ENCODE data around the gene STPG2.

The STPG2 gene

DNA sequence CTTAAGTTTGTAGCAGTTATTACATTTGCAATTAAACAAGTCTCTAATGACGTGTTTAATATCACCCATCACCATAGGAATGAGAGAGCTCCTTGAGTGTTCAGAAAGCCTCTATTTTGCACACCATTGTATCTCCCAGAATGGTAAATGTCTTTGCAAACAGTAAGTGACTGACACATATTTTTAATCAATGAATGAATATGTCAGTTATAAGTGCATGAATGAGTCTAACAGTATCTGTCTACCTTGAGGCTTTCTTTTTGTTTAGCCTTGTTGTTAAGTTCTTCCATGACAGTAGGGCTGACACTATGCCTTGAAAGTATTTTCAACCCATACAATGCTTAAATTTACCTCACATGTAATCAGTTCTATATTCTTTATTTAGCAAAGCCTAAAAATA, 292.2 kb downstream of the STPG2 start:
- peaks cover 21% of the 10 kb centered on the region for H3K9me3 Mint-ChIP-seq
- H3K27me3 Mint-ChIP-seq: no peaks in the 10 kb centered on the region
- H3K4me3 Mint-ChIP-seq: no peak overlapping the region
- no peaks in the 10 kb centered on the region for H3K36me3 Mint-ChIP-seq (ENCODE audit: low read depth)
- H3K4me1 Mint-ChIP-seq (ENCODE audit: low read depth): no peaks in the 10 kb centered on the region
- H3K27ac Mint-ChIP-seq: no peak overlapping the region

DNA sequence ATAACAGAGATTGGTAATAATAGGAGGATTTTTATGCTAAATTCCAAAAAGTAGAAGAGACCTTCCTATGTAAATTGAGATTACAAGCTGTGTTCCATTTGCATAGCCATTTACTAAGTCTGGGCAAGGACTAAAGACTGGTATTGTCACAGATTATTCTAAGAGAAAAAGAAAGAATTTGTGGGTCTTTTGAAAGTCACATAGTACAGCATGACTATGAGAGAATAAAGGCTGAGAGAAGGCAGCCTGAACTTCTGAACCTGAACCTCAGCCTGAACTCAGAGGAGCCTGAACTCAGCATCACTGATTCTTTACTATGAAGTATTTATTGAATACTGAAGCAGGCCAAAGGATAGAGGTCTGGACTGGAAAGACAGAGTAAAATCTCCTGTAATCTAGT, 297.5 kb downstream of the STPG2 start:
- no peak overlapping the region for H3K4me3 Mint-ChIP-seq
- no peaks in the 10 kb centered on the region for H3K4me1 Mint-ChIP-seq (ENCODE audit: low read depth)
- H3K27ac Mint-ChIP-seq: no peak overlapping the region
- H3K27me3 Mint-ChIP-seq: no peaks in the 10 kb centered on the region
- no peaks in the 10 kb centered on the region for H3K36me3 Mint-ChIP-seq (ENCODE audit: low read depth)
- peaks cover 8% of the 10 kb centered on the region for H3K9me3 Mint-ChIP-seq

DNA sequence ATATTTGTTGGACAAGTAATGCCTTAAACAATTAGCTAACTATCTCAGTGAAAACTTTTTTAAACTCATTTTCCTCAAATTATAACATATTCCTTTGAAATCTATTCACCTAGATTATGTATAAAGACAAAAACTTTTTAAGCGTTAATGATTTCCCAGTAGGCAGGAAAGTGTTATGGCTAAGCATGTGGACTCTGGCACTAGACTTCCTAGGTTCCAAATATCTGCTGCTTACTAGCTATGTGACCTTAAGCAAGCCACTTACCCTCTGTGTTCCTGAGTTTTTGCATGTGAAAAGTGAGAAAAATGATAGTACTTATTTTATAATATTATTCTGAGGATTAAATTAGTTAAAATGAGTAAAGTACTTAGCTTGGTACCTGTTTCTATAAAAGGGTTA, 301.8 kb downstream of the STPG2 start:
- Mint-ChIP-seq H3K36me3 (ENCODE audit: low read depth) (no peaks in the 10 kb centered on the region), H3K9me3 (peaks cover 3% of the 10 kb centered on the region), H3K4me1 (ENCODE audit: low read depth) (no peaks in the 10 kb centered on the region), H3K4me3 (no peak overlapping the region), H3K27ac (no peak overlapping the region), H3K27me3 (no peaks in the 10 kb centered on the region)

DNA sequence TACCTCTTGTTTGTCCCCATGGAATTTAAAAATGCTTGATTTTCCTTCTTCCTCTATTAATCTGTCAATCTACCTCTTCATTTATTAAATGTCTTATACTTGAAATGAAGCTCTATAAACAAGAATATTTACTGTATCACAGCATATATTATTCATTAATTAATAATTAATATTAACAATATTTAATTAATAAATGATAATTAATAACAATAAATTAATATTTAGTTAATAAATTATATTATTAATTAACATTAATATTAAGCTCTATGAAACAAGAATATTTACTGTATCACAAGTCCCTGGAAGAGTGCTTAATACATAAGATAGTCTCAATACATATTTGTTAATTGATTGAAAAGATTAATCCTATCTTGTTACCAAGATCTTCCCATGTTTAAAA, 306.6 kb downstream of the STPG2 start:
- no peak overlapping the region for H3K27ac Mint-ChIP-seq
- H3K4me1 Mint-ChIP-seq (ENCODE audit: low read depth): no peaks in the 10 kb centered on the region
- H3K36me3 Mint-ChIP-seq (ENCODE audit: low read depth): no peaks in the 10 kb centered on the region
- H3K4me3 Mint-ChIP-seq: no peak overlapping the region
- H3K27me3 Mint-ChIP-seq: no peaks in the 10 kb centered on the region
- H3K9me3 Mint-ChIP-seq: peaks cover under 1% of the 10 kb centered on the region

DNA sequence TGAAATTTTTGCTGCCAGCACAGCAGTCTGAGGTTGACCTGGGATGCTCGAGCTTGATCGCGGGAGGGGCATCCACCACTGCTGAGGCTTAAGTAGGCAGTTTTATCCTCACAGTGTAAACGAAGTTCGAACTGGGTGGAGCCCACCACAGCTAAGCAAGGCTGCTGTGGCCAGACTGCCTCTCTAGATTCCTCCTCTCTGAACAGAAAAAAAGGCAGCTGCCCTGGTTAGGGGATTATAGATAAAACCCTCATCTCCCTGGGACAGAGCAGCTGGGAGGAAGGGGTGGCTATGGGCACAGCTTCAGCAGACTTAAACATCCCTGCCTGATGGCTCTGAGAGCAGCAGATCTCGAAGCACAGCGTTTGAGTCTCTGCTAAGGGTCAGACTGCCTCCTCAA, 314.6 kb downstream of the STPG2 start:
- H3K27me3 Mint-ChIP-seq: no peaks in the 10 kb centered on the region
- H3K36me3 Mint-ChIP-seq (ENCODE audit: low read depth): no peaks in the 10 kb centered on the region
- H3K4me3 Mint-ChIP-seq: no peak overlapping the region
- H3K9me3 Mint-ChIP-seq: peaks cover 6% of the 10 kb centered on the region
- H3K27ac Mint-ChIP-seq: no peak overlapping the region
- no peaks in the 10 kb centered on the region for H3K4me1 Mint-ChIP-seq (ENCODE audit: low read depth)

DNA sequence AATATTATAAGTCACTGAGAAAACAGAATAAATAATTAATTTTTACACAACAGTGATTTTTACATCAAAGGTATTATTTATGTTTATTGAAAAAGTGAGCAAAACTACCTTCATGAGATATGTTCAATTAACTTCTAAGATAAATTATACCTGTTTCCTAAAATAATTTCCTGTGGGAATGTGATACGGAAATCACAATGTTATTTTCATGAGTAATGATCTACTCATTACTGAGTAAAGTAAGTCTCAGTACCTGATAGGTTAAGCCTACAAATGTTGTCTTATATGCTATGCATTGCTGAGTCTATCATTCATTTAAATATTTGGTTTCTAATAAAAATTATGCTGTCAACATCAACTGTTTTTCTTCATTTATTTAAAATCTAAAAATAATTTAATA, 324.0 kb downstream of the STPG2 start:
- Mint-ChIP-seq H3K9me3 (no peaks in the 10 kb centered on the region), H3K27me3 (no peaks in the 10 kb centered on the region), H3K27ac (no peak overlapping the region), H3K36me3 (ENCODE audit: low read depth) (no peaks in the 10 kb centered on the region), H3K4me3 (no peak overlapping the region), H3K4me1 (ENCODE audit: low read depth) (no peaks in the 10 kb centered on the region)

DNA sequence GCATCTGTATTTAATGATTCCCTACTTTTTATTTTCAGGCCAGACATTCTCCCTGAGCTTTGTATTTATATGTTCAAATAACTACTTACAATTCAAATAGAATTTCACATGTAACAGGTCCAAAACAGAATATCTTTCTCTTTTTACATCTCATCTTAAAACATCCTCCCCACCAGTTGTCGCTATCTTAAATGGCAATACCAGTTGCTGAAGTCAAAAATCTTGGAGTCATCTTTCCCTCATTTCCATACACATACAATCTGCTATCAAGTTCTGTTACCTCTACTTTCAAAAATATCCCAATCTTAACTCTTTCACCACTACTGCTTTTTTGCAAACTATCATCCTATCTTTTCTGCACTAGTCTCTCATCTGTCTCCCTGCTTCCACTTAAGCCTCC, 330.5 kb downstream of the STPG2 start:
- Mint-ChIP-seq H3K27me3 (no peaks in the 10 kb centered on the region), H3K4me1 (ENCODE audit: low read depth) (no peaks in the 10 kb centered on the region), H3K4me3 (no peak overlapping the region), H3K9me3 (no peaks in the 10 kb centered on the region), H3K27ac (no peak overlapping the region), H3K36me3 (ENCODE audit: low read depth) (no peaks in the 10 kb centered on the region)

DNA sequence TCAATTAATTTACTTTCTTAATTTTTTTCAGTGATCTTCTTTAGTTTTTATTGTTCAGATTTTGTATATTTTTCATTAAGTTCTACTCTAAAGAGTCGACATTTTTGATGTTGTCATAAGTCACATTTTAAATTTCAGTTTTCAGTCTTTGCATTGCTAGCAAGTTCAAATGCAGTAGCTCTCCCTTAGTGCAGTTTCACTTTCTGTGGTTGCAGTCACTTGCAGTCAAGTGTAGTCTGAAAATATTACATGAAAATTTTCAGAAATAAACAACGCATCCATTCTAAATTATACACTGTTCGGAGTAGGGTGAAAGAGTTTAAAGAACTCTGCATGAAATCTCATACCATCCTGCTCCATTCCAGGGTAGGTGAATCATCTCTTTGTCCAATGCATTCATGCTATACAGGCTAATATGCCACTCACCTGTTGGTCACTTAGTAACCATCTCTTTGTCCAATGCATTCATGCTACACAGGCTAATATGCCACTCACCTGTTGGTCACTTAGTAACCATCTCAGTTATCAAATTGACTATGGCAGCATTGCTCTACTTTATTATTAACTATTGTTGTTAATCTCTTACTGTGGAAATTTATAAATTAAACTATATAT, 356.9 kb downstream of the STPG2 start:
- H3K27ac Mint-ChIP-seq: no peak overlapping the region
- H3K4me1 Mint-ChIP-seq (ENCODE audit: low read depth): no peaks in the 10 kb centered on the region
- no peaks in the 10 kb centered on the region for H3K27me3 Mint-ChIP-seq
- H3K4me3 Mint-ChIP-seq: no peak overlapping the region
- peaks cover 12% of the 10 kb centered on the region for H3K9me3 Mint-ChIP-seq
- no peaks in the 10 kb centered on the region for H3K36me3 Mint-ChIP-seq (ENCODE audit: low read depth)

DNA sequence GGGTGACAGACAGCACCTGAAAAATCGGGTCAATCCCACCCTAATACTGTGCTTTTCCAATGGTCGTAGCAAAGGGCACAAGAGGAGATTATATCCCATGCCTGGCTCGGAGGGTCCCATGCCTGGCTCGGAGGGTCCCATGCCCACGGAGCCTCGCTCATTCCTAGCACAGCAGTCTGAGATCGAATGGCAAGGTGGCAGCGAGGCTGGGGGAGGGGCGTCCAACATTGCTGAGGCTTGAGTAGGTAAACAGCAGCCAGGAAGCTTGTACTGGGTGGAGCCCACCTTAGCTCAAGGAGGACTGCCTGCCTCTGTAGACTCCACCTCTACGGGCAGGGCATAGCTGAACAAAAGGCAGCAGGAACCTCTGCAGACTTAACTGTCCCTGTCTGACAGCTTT, 365.1 kb downstream of the STPG2 start:
- no peaks in the 10 kb centered on the region for H3K4me1 Mint-ChIP-seq (ENCODE audit: low read depth)
- H3K4me3 Mint-ChIP-seq: no peak overlapping the region
- H3K27me3 Mint-ChIP-seq: no peaks in the 10 kb centered on the region
- no peaks in the 10 kb centered on the region for H3K36me3 Mint-ChIP-seq (ENCODE audit: low read depth)
- no peak overlapping the region for H3K27ac Mint-ChIP-seq
- peaks cover 14% of the 10 kb centered on the region for H3K9me3 Mint-ChIP-seq

DNA sequence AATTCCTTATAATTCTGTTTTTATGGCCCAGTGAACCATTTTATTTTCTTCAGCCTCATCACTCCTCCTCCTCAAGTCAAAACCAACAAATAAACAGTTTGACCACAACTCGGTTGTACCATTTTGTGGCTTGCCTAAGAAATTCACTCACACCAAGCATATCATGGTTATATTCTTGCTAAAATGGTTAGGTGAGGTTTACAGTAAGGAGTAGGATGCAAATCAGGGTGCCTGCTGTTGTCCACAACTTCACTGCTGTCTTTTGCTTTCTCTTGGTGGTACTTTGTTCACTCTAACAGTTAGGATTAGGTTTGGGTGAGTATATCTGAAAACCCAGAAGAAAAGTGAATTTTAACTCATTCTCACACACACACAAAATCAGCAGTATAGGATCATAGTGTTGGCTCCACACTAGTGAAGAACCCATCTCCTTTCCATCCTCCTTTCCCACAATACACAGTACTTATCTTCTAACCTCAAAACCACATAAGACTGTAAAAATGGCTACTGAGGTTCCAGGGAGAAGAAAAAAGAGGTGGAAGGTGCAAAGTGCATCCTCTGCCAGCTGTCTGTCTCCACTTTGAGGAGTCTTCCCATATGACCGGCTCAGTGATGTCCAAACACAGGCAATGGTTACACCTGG, 368.8 kb downstream of the STPG2 start:
- Mint-ChIP-seq H3K9me3 (peaks cover 14% of the 10 kb centered on the region), H3K4me3 (no peak overlapping the region), H3K36me3 (ENCODE audit: low read depth) (no peaks in the 10 kb centered on the region), H3K27me3 (no peaks in the 10 kb centered on the region), H3K4me1 (ENCODE audit: low read depth) (no peaks in the 10 kb centered on the region), H3K27ac (no peak overlapping the region)

DNA sequence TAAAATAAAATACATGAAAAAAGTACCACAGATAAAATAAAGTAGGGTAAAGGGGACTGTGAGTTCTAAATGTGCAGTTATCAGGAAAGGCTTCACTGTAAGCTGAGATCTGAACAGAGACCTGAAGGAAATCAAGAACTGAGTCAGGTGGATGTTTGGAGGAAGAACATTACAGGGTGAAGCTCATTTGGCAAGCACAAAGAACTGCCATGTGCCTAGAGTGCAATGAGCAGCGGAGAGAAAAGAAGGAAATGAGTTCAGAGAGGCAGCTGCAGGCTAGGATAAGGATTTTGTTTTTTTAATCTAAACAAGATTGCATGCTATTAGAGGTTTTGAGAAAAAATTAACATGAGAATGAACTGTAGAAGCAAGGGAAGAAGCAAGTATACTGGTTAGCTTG, 373.1 kb downstream of the STPG2 start:
- H3K9me3 Mint-ChIP-seq: peaks cover 3% of the 10 kb centered on the region
- no peaks in the 10 kb centered on the region for H3K4me1 Mint-ChIP-seq (ENCODE audit: low read depth)
- no peak overlapping the region for H3K27ac Mint-ChIP-seq
- no peak overlapping the region for H3K4me3 Mint-ChIP-seq
- no peaks in the 10 kb centered on the region for H3K36me3 Mint-ChIP-seq (ENCODE audit: low read depth)
- no peaks in the 10 kb centered on the region for H3K27me3 Mint-ChIP-seq

DNA sequence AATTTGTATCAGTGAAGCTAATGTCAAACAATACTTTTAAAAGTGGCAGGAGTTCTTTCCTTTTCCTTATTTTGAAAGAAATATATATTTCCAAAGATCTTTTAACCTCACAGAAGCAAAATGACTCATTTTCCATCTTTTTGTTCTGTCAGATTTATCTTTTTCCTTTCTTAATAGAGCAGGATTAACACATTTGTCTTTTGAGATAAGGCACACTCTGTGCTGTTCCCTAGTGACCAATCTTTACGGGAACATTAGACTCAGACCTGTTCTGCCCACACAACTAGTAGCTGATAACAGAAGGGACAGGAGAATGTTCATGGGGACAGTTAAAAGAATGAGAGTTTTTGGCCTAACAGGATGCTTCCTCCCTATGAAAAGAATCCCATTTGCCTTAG, 381.2 kb downstream of the STPG2 start:
- Mint-ChIP-seq H3K9me3 (no peaks in the 10 kb centered on the region), H3K36me3 (ENCODE audit: low read depth) (no peaks in the 10 kb centered on the region), H3K27me3 (no peaks in the 10 kb centered on the region), H3K4me1 (ENCODE audit: low read depth) (no peaks in the 10 kb centered on the region), H3K27ac (no peak overlapping the region), H3K4me3 (no peak overlapping the region)

DNA sequence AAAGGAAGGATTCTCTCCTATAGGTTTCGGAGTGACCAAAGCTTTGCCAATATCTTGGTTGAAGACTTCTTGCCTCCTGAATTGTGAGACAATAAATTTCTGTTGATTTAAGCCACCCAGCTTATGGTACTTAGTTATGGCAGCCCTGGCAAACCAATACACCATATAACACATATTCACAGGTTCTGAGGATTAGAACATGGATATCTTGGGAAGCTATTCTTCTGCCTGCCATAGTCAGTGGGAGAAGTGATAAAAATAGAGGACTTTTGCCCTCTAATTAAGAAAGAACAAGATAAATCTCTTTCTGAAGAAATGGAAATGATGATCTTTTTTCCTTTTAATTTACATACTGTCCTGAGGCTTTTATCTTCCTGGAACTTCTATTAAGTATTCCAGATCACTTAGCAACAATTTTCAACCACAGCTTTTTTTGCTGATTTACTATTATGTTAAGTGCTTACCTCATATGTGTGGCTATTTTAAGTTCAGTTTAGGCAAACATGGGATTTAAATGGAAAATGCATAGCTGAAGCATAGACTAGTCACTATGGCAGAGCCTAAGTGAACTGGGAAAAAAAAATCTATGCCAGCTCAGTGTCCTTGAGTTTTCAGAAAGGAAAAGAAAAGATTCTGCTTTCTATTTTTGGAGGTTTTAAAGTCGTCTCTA, 381.7 kb downstream of the STPG2 start:
- Mint-ChIP-seq H3K9me3 (peaks cover 4% of the 10 kb centered on the region), H3K36me3 (ENCODE audit: low read depth) (no peaks in the 10 kb centered on the region), H3K4me3 (no peak overlapping the region), H3K4me1 (ENCODE audit: low read depth) (no peaks in the 10 kb centered on the region), H3K27me3 (no peaks in the 10 kb centered on the region), H3K27ac (no peak overlapping the region)

DNA sequence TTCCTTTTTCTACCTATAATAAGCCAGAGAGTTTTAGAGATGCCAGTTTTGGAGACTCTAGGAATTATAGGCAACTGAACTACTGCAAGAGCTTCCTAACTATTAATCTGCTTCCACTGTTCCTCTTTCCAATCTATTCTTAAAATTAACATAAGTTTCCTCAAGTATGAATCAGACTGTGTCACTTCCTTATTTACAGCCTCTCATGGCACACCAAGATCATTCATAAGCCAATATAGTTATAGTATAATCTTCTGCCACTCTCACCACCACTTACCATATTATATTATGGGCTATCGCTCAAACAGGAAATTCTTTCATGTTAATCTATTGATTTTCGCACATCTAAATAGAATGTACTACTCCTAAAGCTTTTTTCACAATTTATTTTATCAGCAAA, 383.5 kb downstream of the STPG2 start:
- H3K9me3 Mint-ChIP-seq: peaks cover 4% of the 10 kb centered on the region
- H3K4me1 Mint-ChIP-seq (ENCODE audit: low read depth): no peaks in the 10 kb centered on the region
- H3K27me3 Mint-ChIP-seq: no peaks in the 10 kb centered on the region
- H3K36me3 Mint-ChIP-seq (ENCODE audit: low read depth): no peaks in the 10 kb centered on the region
- H3K4me3 Mint-ChIP-seq: no peak overlapping the region
- H3K27ac Mint-ChIP-seq: no peak overlapping the region

DNA sequence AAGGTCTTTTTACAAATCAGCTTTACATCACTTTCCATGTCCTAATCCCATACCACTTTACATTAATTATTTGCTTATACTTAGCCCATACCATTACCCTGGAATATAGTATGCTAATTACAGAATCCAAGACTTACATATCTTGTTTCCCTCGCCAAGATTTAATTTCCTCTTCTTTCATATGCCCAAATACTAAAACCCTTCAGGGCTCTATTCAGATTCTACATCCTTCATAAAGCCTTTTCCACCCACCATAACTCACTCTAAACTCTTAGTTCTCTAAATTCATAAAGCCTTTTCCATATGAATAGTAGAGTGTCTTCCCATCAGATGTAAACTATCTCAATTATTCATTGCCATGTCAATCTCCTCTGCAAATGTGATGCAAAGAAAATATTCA, 390.7 kb downstream of the STPG2 start:
- no peaks in the 10 kb centered on the region for H3K36me3 Mint-ChIP-seq (ENCODE audit: low read depth)
- H3K9me3 Mint-ChIP-seq: peaks cover 4% of the 10 kb centered on the region
- no peak overlapping the region for H3K4me3 Mint-ChIP-seq
- no peaks in the 10 kb centered on the region for H3K4me1 Mint-ChIP-seq (ENCODE audit: low read depth)
- H3K27ac Mint-ChIP-seq: no peak overlapping the region
- no peaks in the 10 kb centered on the region for H3K27me3 Mint-ChIP-seq

DNA sequence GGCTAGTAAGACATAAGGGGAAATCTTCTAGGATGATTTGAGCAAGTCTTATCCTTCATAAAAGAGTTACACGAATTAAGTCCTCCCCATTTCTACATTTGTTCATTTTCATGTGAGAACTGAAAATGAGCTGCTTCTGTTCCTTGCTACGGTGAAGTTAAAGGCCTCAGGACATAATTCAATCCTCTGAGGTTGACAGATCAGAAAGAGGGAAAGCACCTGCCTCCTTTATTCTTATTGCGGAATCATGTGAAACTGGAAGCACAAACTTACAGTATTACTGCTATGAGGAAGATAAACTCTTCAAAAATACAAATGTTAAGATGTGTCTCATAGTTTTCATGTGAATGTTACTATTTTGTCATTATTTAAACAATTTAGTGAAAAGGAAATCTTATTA, 395.3 kb downstream of the STPG2 start:
- Mint-ChIP-seq H3K27ac (no peak overlapping the region), H3K4me1 (ENCODE audit: low read depth) (no peaks in the 10 kb centered on the region), H3K27me3 (no peaks in the 10 kb centered on the region), H3K36me3 (ENCODE audit: low read depth) (no peaks in the 10 kb centered on the region), H3K4me3 (no peak overlapping the region), H3K9me3 (no peaks in the 10 kb centered on the region)
